ENCODE data around the gene ALDH3A1.

Gene ALDH3A1

DNA sequence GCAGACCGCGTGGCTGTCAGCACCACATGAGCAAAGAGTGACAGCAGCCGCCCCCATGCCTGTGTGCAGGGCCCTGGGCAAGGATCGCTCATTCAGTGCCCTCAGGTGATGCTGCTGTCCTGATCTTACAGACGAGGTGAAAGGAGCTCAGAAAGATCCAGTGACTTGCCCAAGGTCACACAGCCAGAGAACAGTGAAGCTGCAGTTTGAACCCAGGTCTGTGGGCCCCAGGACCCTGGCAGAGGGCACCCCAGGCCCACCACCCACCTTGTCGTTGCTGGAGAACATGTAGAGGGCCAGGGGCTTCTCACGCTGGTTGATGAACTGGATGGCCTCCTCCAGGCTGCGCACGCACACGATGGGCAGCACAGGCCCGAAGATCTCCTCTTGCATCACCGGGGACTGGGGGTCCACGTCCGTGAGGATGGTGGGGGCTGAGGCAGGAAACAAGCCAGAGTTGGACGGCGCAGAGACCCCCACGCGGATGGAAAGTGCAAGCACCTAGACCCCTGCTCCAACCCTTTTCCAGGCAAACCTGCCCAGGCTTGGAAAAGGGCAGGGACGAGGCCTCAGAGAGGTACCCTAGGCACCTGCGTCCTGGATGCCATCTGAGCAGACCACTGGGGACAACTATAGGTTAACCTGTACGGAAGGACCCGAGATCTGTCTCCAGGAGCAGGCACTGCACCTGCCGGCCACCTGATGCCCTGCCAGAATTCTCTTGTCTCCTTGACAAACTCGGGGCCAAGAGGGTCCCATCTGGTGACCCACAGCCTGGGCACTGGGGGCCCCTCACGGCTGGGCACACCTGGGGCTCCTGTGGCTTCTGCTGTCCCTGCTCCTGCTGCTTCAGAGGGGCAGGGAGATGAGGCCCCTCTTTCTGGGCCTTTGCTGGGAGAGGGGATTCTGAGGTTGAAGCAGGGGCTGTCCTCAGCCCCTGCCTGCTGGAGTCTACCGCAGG is 8.6 kb downstream of the ALDH3A1 start:
- Histone ChIP-seq H3K36me3 (ENCODE audit: insufficient read depth, low read length) (no peaks in the 10 kb centered on the region), H3K4me1 (ENCODE audit: insufficient read depth, low read length) (no peaks in the 10 kb centered on the region), H3K9me3 (ENCODE audit: control insufficient read depth, insufficient read depth, low read length) (no peaks in the 10 kb centered on the region), H3K9ac (ENCODE audit: low read depth, low read length) (no peak overlapping the region)

DNA sequence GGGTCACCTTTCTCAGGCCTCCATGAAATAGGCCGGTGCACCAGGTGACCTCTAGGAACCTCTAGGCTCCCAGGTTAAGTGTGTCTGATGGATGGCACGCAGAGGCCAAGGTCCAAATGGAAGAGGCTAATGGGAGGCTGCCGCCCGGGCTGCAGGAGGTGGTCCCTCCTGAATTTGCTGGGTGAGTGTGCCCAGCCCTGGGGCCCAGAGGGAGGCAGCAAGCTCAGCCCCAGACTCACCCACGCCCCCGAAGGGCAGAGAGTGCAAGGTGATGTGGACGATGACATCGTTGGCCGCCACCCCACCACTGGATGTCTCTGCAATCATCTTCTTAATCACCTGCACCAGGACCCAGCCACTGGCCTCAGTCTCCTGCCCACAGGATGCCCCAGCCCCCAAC is 9.3 kb downstream of the ALDH3A1 start:
- H3K9ac ChIP-seq (ENCODE audit: low read depth, low read length) = no peak overlapping the region
- no peaks in the 10 kb centered on the region for H3K9me3 ChIP-seq (ENCODE audit: control insufficient read depth, insufficient read depth, low read length)
- H3K4me1 ChIP-seq (ENCODE audit: insufficient read depth, low read length) = no peaks in the 10 kb centered on the region
- no peaks in the 10 kb centered on the region for H3K36me3 ChIP-seq (ENCODE audit: insufficient read depth, low read length)

DNA sequence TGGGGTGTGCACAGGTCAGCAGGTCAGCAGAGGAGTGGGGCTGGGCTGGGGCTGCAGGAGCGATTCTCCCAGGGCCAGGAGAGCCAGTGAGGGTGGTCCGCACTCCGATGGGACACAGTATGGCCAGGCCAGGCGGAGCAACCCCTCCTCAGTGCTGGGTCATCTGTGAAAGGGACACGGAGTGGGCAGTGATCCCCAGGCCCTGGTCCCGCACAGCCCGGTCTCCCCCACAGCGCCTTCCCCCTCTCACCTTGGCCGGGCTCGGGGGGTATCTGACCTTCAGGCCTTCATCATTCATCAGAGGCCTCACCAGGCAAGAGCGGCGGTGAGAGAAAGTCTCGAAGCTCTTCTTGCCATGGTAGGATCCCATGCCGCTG is 10.0 kb downstream of the ALDH3A1 start:
- Histone ChIP-seq H3K9me3 (ENCODE audit: control insufficient read depth, insufficient read depth, low read length) (no peaks in the 10 kb centered on the region), H3K36me3 (ENCODE audit: insufficient read depth, low read length) (no peaks in the 10 kb centered on the region), H3K4me1 (ENCODE audit: insufficient read depth, low read length) (no peaks in the 10 kb centered on the region), H3K9ac (ENCODE audit: low read depth, low read length) (no peak overlapping the region)

DNA sequence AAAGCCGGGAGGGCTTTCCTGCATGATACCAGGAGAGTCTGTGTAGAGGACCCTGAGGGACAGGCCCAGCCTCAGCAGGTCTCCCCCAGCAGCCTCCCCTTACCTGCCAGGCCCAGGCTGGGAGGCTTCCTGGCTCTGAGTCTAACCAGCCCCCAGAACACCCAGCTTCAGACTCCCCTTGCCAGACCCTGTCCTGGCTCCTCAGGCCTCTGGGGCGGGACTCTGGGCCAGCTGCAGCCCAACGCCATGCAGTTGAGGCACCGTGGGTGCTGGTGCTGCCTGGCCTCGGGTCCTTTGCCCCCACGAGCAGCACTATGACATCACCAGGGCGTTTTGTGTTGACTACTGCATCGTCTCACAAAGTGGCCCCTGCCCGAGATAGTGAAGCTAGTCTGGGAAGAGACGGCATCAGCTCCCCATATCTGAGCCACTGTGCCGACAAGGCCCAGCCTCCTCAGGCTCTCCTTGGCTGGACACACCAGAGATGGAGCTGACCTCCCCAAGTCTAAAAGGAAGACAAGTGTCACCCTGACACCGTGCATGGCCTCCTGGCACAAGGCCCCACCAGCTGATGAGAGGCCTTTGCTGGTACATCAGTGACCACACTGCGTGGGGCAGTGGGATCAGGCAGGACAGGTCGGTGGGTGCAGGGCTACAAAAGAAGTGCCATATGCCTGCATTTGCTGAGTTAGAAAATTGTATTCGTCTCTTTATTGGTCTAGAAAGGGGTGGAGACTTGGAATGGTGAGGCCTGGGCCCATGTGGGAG is 10.6 kb downstream of the ALDH3A1 start:
- H3K36me3 ChIP-seq (ENCODE audit: insufficient read depth, low read length) = no peaks in the 10 kb centered on the region
- no peaks in the 10 kb centered on the region for H3K4me1 ChIP-seq (ENCODE audit: insufficient read depth, low read length)
- H3K9ac ChIP-seq (ENCODE audit: low read depth, low read length) = no peak overlapping the region
- no peaks in the 10 kb centered on the region for H3K9me3 ChIP-seq (ENCODE audit: control insufficient read depth, insufficient read depth, low read length)

DNA sequence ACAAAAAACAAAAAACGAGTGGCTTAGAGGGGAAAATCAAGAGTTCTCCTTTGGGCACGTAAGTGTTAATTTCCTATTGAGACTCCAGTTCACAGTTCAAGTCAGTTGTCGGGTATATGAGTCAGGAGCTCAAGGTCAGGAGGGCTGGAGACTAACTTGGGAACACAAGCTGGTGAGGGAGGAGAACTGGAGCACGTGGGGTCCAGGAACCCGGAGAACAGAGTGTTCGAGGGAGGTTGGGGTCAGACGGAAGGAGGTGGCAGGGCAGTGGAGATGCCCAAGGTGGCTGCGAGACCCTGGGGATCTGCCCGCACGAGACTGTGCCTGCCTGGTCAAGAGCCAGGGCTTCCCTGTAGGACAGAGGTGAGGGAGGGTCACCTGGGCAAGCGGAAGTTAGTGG is 12.0 kb downstream of the ALDH3A1 start:
- H3K36me3 ChIP-seq (ENCODE audit: insufficient read depth, low read length) = no peaks in the 10 kb centered on the region
- H3K9ac ChIP-seq (ENCODE audit: low read depth, low read length) = no peak overlapping the region
- H3K4me1 ChIP-seq (ENCODE audit: insufficient read depth, low read length) = no peaks in the 10 kb centered on the region
- no peaks in the 10 kb centered on the region for H3K9me3 ChIP-seq (ENCODE audit: control insufficient read depth, insufficient read depth, low read length)

DNA sequence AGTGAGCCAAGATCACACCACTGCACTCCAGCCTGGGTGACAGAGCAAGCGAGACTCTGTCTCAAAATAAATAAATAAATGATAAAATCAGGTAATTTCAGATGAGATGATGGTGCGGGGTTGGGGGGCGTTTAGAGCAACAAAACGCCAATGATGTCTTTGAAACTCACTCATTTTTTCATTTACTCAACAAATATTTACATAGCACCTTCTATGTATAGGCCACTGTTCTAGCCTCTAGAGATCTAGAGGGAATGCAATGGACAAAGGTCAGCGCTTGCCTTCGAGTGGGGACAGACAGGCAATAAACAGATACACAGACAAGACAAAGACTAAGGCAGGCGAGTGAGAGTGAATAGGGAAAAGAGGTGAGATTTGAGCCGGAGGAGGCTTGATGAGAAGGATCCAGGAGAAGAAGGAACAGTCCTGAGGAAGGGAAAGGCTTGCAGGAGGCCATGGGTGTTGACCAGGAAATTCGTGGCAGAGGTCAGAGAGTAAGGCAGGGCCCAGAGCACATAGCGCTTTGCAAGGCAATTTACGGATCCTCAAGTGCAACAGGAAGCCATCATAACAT is 14.1 kb downstream of the ALDH3A1 start:
- H3K9ac ChIP-seq (ENCODE audit: low read depth, low read length) = no peak overlapping the region
- H3K36me3 ChIP-seq (ENCODE audit: insufficient read depth, low read length) = no peaks in the 10 kb centered on the region
- H3K4me1 ChIP-seq (ENCODE audit: insufficient read depth, low read length) = no peaks in the 10 kb centered on the region
- no peaks in the 10 kb centered on the region for H3K9me3 ChIP-seq (ENCODE audit: control insufficient read depth, insufficient read depth, low read length)

DNA sequence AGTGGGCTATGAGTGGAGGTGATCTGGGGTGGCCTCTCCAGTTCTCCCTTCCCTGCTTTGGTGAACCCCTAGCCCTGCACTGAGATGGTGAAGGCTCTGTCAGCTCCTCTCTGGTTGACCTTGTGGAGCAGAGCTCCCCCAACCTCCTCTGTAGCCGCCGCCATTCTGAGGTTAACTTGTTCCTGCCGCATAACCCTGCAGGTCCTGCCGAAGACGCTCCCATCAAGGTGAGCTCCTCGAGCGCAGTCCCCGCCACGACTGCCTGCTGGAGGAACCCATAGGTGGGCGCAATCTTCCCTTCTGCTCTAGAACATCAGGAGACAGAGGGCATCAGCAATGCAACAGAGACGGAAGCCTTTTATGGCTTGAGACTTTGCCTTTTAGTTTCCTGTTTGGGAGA is 16.5 kb downstream of the ALDH3A1 start:
- Histone ChIP-seq H3K4me1 (ENCODE audit: insufficient read depth, low read length) (no peaks in the 10 kb centered on the region), H3K9ac (ENCODE audit: low read depth, low read length) (no peak overlapping the region), H3K9me3 (ENCODE audit: control insufficient read depth, insufficient read depth, low read length) (no peaks in the 10 kb centered on the region), H3K36me3 (ENCODE audit: insufficient read depth, low read length) (no peaks in the 10 kb centered on the region)

DNA sequence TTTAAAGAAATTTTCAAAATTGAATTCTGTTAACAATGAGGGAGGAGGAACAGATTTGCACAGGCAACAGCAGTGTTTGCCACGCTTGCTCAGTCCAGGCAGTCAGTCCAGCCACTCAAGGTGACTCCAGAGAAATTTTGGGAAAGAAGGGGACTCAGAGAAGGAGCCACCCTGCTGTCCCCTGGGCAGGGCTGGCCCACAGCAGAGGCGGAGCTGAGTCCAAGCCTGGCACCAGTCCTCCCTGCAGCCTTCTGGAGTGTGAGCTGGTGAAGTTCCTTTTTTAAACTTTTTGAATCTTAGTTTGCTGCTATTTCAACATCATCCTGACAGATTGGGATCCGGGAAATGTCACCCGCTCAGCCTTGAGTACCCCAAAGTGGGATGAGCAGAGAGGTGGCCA is 17.3 kb downstream of the ALDH3A1 start:
- H3K9me3 ChIP-seq (ENCODE audit: control insufficient read depth, insufficient read depth, low read length) = no peaks in the 10 kb centered on the region
- no peaks in the 10 kb centered on the region for H3K36me3 ChIP-seq (ENCODE audit: insufficient read depth, low read length)
- no peaks in the 10 kb centered on the region for H3K4me1 ChIP-seq (ENCODE audit: insufficient read depth, low read length)
- no peak overlapping the region for H3K9ac ChIP-seq (ENCODE audit: low read depth, low read length)

DNA sequence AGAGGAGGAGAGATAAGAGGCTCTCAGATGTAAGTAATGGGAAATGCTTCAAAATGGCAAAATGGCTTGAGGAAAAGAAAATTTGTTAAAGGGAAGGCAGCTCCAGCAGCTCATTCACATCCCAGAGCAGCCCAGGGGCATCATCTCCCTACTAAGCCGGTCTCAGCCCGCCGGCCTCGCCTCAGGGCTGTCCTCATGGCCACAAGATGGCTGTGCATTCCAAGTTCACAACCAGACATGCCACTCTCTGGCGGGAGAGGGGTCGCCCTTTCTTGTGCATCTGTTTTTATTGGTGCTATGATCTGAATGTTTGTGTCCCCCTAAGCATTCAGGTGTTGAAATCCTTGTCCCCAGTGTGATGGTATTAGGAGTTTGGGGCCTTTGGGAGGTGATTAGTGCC is 18.2 kb downstream of the ALDH3A1 start:
- H3K9me3 ChIP-seq (ENCODE audit: control insufficient read depth, insufficient read depth, low read length) = no peaks in the 10 kb centered on the region
- H3K9ac ChIP-seq (ENCODE audit: low read depth, low read length) = no peak overlapping the region
- H3K4me1 ChIP-seq (ENCODE audit: insufficient read depth, low read length) = no peaks in the 10 kb centered on the region
- no peaks in the 10 kb centered on the region for H3K36me3 ChIP-seq (ENCODE audit: insufficient read depth, low read length)

DNA sequence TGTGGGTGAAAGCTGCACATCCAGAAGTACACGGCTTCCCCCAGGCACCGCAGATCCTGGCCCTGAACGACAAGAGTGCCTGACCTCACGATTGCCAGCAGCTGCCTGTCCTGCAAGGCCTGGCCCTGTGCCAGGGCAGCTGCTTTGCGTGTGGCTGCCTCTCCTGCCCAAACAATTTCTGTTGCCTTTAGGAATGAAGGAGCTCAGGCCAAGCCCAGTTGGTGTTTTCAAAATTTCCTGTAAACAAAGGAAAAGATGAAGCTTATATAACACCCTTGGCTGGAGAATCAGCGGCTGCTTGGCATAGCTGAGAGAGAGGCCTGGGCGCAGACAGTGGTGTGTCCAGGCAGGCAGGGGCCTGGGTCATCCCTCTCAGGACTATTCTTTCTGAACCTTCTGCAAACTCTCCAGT is 20.0 kb downstream of the ALDH3A1 start:
- Histone ChIP-seq H3K36me3 (ENCODE audit: insufficient read depth, low read length) (no peaks in the 10 kb centered on the region), H3K9ac (ENCODE audit: low read depth, low read length) (no peak overlapping the region)

DNA sequence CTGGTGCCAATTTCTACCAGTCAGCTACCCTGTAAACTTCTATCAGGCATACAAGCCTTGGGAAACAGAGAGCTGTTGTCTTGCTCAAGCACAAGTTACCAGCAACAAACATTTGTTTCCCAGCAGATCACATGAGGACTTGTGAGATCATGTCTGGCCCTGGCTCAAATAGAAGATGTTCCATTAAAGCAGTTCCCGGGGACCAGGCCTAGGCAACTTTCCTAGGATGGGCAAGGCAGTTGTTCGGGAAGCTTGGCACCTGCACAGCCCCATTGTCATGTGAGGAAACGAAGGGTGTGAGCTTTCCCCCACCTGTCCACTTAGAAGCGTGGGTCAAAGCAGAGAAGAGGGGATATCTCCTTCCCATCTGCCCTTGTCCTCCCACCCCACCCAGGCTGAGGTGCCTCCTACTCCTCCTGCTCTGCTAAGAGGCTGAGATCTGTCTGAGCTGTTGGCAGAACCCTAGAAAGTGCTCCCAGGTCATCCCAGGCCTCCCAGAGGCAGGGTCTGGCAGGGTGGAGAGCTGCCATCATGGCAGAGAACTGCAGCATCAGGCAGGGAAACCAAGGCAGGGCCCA is 20.5 kb downstream of the ALDH3A1 start:
- H3K9ac ChIP-seq (ENCODE audit: low read depth, low read length) = no peak overlapping the region
- no peaks in the 10 kb centered on the region for H3K9me3 ChIP-seq (ENCODE audit: control insufficient read depth, insufficient read depth, low read length)
- no peaks in the 10 kb centered on the region for H3K4me1 ChIP-seq (ENCODE audit: insufficient read depth, low read length)
- H3K36me3 ChIP-seq (ENCODE audit: insufficient read depth, low read length) = no peaks in the 10 kb centered on the region

More for the DNA sequence above, 20.0 kb downstream of the ALDH3A1 start:
- H3K4me1 ChIP-seq (ENCODE audit: insufficient read depth, low read length) = no peaks in the 10 kb centered on the region
- no peaks in the 10 kb centered on the region for H3K9me3 ChIP-seq (ENCODE audit: control insufficient read depth, insufficient read depth, low read length)

DNA sequence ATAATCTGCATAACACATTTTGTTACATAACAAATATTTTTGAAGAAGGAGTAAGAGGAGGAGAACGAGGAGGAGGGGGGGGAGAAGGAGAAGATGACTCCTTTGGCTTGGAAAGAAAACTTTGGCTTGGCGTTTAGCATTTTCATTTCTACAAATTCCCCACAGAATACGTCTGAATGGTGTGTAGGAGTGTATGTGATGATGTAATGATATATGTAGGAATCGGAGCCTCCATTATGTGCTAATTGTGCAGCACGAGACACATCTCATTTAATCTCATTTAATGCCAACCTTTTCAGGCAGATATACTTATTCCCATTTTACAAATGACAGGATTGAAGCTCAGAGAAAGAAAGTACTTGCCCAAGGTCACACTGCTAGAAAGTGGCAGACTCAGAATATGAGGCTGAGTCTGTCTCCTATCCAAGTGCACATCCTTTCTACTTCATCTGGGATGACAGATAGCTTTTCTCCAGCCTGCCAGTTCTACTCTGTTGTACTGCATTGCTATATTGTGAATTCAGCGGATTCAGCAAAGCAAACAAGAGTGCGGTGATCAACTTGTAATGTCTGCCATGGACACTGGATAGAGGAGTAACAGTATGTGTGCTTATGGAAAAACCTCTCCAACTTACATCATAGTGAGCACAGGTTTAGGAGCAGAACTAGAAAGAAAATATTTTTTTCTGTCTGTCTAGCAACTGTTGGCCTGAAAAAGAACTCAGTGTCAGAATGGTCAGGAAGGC is 21.3 kb downstream of the ALDH3A1 start:
- Histone ChIP-seq H3K36me3 (ENCODE audit: insufficient read depth, low read length) (no peaks in the 10 kb centered on the region), H3K9ac (ENCODE audit: low read depth, low read length) (no peak overlapping the region), H3K4me1 (ENCODE audit: insufficient read depth, low read length) (no peaks in the 10 kb centered on the region), H3K9me3 (ENCODE audit: control insufficient read depth, insufficient read depth, low read length) (no peaks in the 10 kb centered on the region)

DNA sequence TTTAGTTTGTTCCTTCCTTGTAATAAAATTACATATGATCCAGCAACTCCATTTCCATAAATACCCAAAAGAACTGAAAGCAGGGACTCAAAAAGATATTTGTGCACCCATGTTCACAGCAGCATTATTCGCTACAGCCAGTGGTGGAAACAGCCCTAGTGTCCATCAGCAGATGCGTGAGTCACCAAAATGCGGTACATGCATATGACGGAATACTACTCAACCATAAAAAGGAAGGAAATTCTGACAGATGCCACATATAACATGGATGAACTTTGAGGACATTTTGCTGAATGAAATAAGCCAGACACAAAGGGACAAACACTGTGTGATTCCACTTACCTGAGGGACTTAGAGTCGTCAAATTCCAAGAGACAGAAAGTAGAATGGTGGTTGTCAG is 22.6 kb downstream of the ALDH3A1 start:
- Histone ChIP-seq H3K9me3 (ENCODE audit: control insufficient read depth, insufficient read depth, low read length) (no peaks in the 10 kb centered on the region), H3K4me1 (ENCODE audit: insufficient read depth, low read length) (no peaks in the 10 kb centered on the region), H3K36me3 (ENCODE audit: insufficient read depth, low read length) (no peaks in the 10 kb centered on the region)

More for the DNA sequence above, 22.6 kb downstream of the ALDH3A1 start:
- H3K9ac ChIP-seq (ENCODE audit: low read depth, low read length) = no peak overlapping the region

Data from ES-I3 (cell line).